H1 (cell line): ENCODE data around the gene TFG. TPM values are rescaled to one million over a fixed set of nuclear protein-coding genes. Genes with fewer than 3 reads are reported as not detected.

ENCODE experiments used
- CTCF ChIA-PET: fragments of 300-600 bp; sonication (Branson Sonifier 250); formaldehyde crosslinking; loops from one replicate; lab custom pipeline; 2021; ENCODE audit not compliant: partially characterized antibody; lab: Charles Lee
- POLR2A ChIA-PET: fragments of 300-600 bp; sonication (Branson Sonifier 250); formaldehyde crosslinking; loops from one replicate; lab custom pipeline; 2021; ENCODE audit warnings: inconsistent platforms; ENCODE audit not compliant: partially characterized antibody; lab: Charles Lee
- DNase-seq, 2 experiments: peaks; one replicate each; pipeline versions ENCODE4 v3.0.0 to v3.0.0-alpha.2; 2010 to 2022; ENCODE audit warnings: low spot score in 2 of 2, low read depth in 1 of 2, mixed read lengths in 1 of 2
- FAIRE-seq: peaks from 2 replicates; lab custom pipeline; 2011; peaks lifted over from hg19 to GRCh38; lab: Jason Lieb, UNC
- H2AFZ ChIP-seq: 2 replicates; pipeline ENCODE4 v1.8.1; 2012; ENCODE audit warnings: low read length, inconsistent platforms
- H2AK5ac ChIP-seq: 2 replicates; pipeline ENCODE4 v1.6.1; 2013; ENCODE audit warnings: low read depth, low read length
- H2BK120ac ChIP-seq: replicated peaks from 2 replicates; pipeline ENCODE3; 2013; ENCODE audit warnings: low read depth, low read length, inconsistent platforms
- H2BK12ac ChIP-seq: 2 replicates; pipeline ENCODE4 v1.6.1; 2013; ENCODE audit warnings: low read depth, low read length
- H2BK15ac ChIP-seq: 2 replicates; pipeline ENCODE4 v1.6.1; 2013; ENCODE audit warnings: low read length
- H2BK20ac ChIP-seq: 2 replicates; pipeline ENCODE4 v1.6.1; 2013; ENCODE audit warnings: low read length
- H2BK5ac ChIP-seq: 2 replicates; pipeline ENCODE4 v1.6.1; 2013; ENCODE audit warnings: low read depth, low read length
- H3K14ac ChIP-seq: 2 replicates; pipeline ENCODE4 v1.6.1; 2013; ENCODE audit warnings: inconsistent platforms; ENCODE audit not compliant: insufficient read length
- H3K18ac ChIP-seq: 2 replicates; pipeline ENCODE4 v1.6.1; 2013; ENCODE audit warnings: low read length; ENCODE audit errors: extremely low read depth
- H3K23ac ChIP-seq: 2 replicates; pipeline ENCODE4 v1.6.1; 2013; ENCODE audit warnings: inconsistent platforms; ENCODE audit not compliant: insufficient read length
- H3K23me2 ChIP-seq: 2 replicates; pipeline ENCODE4 v1.6.1; 2013; ENCODE audit warnings: low read depth, low read length
- H3K27ac ChIP-seq: 2 replicates; pipeline ENCODE4 v1.6.1; 2011; ENCODE audit warnings: low read depth, low read length, inconsistent platforms
- H3K27me3 ChIP-seq, 4 experiments: replicated peaks in 1 of 4; 1 replicate in 1 of 4; 2 replicates in 3 of 4; pipeline versions ENCODE4 v1.6.1 to v1.8.1; 2011 to 2013; ENCODE audit warnings: low read length in 3 of 4, mild to moderate bottlenecking in 3 of 4, inconsistent platforms in 2 of 4, mixed read lengths in 2 of 4, moderate library complexity in 1 of 4; ENCODE audit not compliant: control insufficient read depth in 3 of 4, insufficient read depth in 3 of 4; ENCODE audit errors: extremely low read depth in 1 of 4
- H3K36me3 ChIP-seq, 4 experiments: 2 replicates each; pipeline versions ENCODE4 v1.6.1 to v1.8.1; 2011 to 2013; ENCODE audit warnings: mild to moderate bottlenecking in 4 of 4, low read length in 3 of 4, moderate library complexity in 2 of 4, control low read depth in 1 of 4, inconsistent platforms in 1 of 4; ENCODE audit not compliant: insufficient read depth in 4 of 4, control insufficient read depth in 2 of 4
- H3K4ac ChIP-seq: replicated peaks from 2 replicates; pipeline ENCODE3; 2013; ENCODE audit warnings: low read length, low read depth, mixed read lengths, inconsistent platforms; ENCODE audit not compliant: insufficient read length
- H3K4me1 ChIP-seq, 4 experiments: replicated peaks in 1 of 4; 1 replicate in 1 of 4; 2 replicates in 3 of 4; pipeline versions ENCODE4 v1.6.1 to v1.8.1; 2011 to 2013; ENCODE audit warnings: low read length in 3 of 4, inconsistent platforms in 2 of 4, mixed read lengths in 1 of 4; ENCODE audit not compliant: insufficient read depth in 4 of 4, control insufficient read depth in 3 of 4
- H3K4me2 ChIP-seq, 2 experiments: 2 replicates each; pipeline versions ENCODE4 v1.6.1 to v1.8.1; 2011 to 2013; ENCODE audit warnings: low read depth in 2 of 2, low read length in 2 of 2, control low read depth in 1 of 2, inconsistent platforms in 1 of 2, mild to moderate bottlenecking in 1 of 2; ENCODE audit not compliant: insufficient read depth in 1 of 2
- H3K4me3 ChIP-seq, 4 experiments: fragments of 200-600, 300-600 bp in 1 of 4; sonication (generic), shearing (Covaris generic), sonication (Bioruptor Twin) in 1 of 4; 2 replicates each; pipeline versions ENCODE4 v1.5.1 to v1.8.1; 2011 to 2016; ENCODE audit warnings: low read length in 4 of 4, low read depth in 3 of 4, control low read depth in 2 of 4, inconsistent platforms in 2 of 4, mild to moderate bottlenecking in 2 of 4, mixed read lengths in 1 of 4, moderate library complexity in 1 of 4; ENCODE audit not compliant: insufficient read depth in 2 of 4; ENCODE audit errors: extremely low read depth in 1 of 4
- H3K56ac ChIP-seq: replicated peaks from 2 replicates; pipeline ENCODE3; 2013; ENCODE audit warnings: low read depth, mild to moderate bottlenecking, mixed read lengths, low read length, inconsistent platforms; ENCODE audit not compliant: insufficient read length
- H3K79me1 ChIP-seq: 2 replicates; pipeline ENCODE4 v1.6.1; 2013; ENCODE audit warnings: low read depth, low read length, control low read depth
- H3K79me2 ChIP-seq, 2 experiments: 2 replicates each; pipeline versions ENCODE4 v1.6.1 to v1.8.1; 2012 to 2013; ENCODE audit warnings: low read length in 2 of 2, mild to moderate bottlenecking in 2 of 2, inconsistent platforms in 1 of 2; ENCODE audit not compliant: insufficient read depth in 2 of 2, control insufficient read depth in 1 of 2
- H3K9ac ChIP-seq, 4 experiments: replicated peaks in 1 of 4; 1 replicate in 1 of 4; 2 replicates in 3 of 4; pipeline versions ENCODE4 v1.6.1 to v1.8.1; 2011 to 2013; ENCODE audit warnings: low read depth in 3 of 4, low read length in 3 of 4, control low read depth in 2 of 4, mild to moderate bottlenecking in 2 of 4, moderate library complexity in 2 of 4, inconsistent platforms in 1 of 4; ENCODE audit errors: extremely low read depth in 1 of 4
- H3K9me3 ChIP-seq, 2 experiments: 2 replicates each; pipeline versions ENCODE4 v1.6.1 to v1.8.1; 2012 to 2013; ENCODE audit warnings: mild to moderate bottlenecking in 2 of 2, moderate library complexity in 2 of 2, control low read depth in 1 of 2, inconsistent platforms in 1 of 2, low read depth in 1 of 2, low read length in 1 of 2, mixed read lengths in 1 of 2; ENCODE audit not compliant: insufficient read depth in 2 of 2
- H4K20me1 ChIP-seq, 2 experiments: replicated peaks in 1 of 2; 2 replicates each; pipeline versions ENCODE3 to v1.8.1; 2011 to 2013; ENCODE audit warnings: inconsistent platforms in 2 of 2, low read length in 2 of 2, mild to moderate bottlenecking in 1 of 2; ENCODE audit not compliant: insufficient read depth in 2 of 2, control insufficient read depth in 1 of 2
- H4K5ac ChIP-seq: 2 replicates; pipeline ENCODE4 v1.6.1; 2013; ENCODE audit warnings: low read length, low read depth, mixed read lengths, inconsistent platforms; ENCODE audit not compliant: insufficient read length
- H4K8ac ChIP-seq: 2 replicates; pipeline ENCODE4 v1.8.0; 2013; ENCODE audit warnings: mild to moderate bottlenecking, moderate library complexity, low read length, inconsistent platforms; ENCODE audit not compliant: insufficient read depth; ENCODE audit errors: extremely low read depth
- H4K91ac ChIP-seq: replicated peaks from 2 replicates; pipeline ENCODE3; 2013; ENCODE audit warnings: low read length, mixed read lengths, inconsistent platforms; ENCODE audit not compliant: insufficient read length
- CTCF ChIP-seq, 3 experiments: IDR thresholded peaks; 1 replicate in 2 of 3; 2 replicates in 1 of 3; pipeline versions ENCODE4 v1.5.1 to v1.6.1; 2011; ENCODE audit warnings: low read length in 3 of 3, mild to moderate bottlenecking in 3 of 3, inconsistent platforms in 2 of 3, low read depth in 1 of 3, moderate library complexity in 1 of 3; ENCODE audit not compliant: insufficient read depth in 1 of 3; ENCODE audit errors: control extremely low read depth in 1 of 3
- HDAC2 ChIP-seq, 2 experiments: fragments of 300-600 bp in 1 of 2; sonication (generic) in 1 of 2; IDR thresholded peaks; 2 replicates each; pipeline ENCODE4 v1.6.1; 2011 to 2012; ENCODE audit warnings: low read depth in 2 of 2, low read length in 2 of 2, mild to moderate bottlenecking in 2 of 2, moderate library complexity in 2 of 2, borderline replicate concordance in 1 of 2, inconsistent platforms in 1 of 2
- WGBS, 2 experiments: shearing (Covaris generic) in 1 of 2; methylation state at CpG; one replicate each; pipeline versions ENCODE4 v1.1.6 to v1.1.7; 2013 to 2015; ENCODE audit warnings: low lambda C conversion rate in 2 of 2, mixed read lengths in 2 of 2, inconsistent platforms in 1 of 2, low coverage in 1 of 2, missing lambda C conversion rate in 1 of 2; ENCODE audit not compliant: insufficient replicate concordance in 2 of 2, insufficient coverage in 1 of 2, insufficient read length in 1 of 2; ENCODE audit errors: extremely low coverage in 1 of 2, missing lambda C conversion rate in 1 of 2; 5-methylcytosine and 5-hydroxymethylcytosine counted together
- polyA plus RNA-seq, 7 experiments: library from polyadenylated mRNA; depleted of rRNA in 3 of 7; stranded (reverse) in 5 of 7; unstranded in 2 of 7; fragments of >200 nt in 5 of 7; fragments of 200-250 nt in 2 of 7; gene quantifications; 1 replicate in 5 of 7; 2 replicates in 1 of 7; 4 replicates in 1 of 7; pipeline versions ENCODE4 v1.2.1 to v1.2.3, GENCODE V29; 2011 to 2013; ENCODE audit warnings: missing spikeins in 2 of 7, mixed read lengths in 2 of 7
- total RNA-seq: library from RNA; stranded (reverse); fragmentation: NEBNext Ultra II Directional; extraction: Animal tissue kit (Norgen Biotek cat#: 25700); gene quantifications from 2 replicates; pipeline ENCODE4 v1.2.1, GENCODE V29; 2021

The TFG gene
- total and polyA plus RNA-seq, 2 of the 8 experiments (the other 6 are each of a cell fraction or from before 2014, with no cell fraction given), result 81.9 to 98.4 TPM

DNA sequence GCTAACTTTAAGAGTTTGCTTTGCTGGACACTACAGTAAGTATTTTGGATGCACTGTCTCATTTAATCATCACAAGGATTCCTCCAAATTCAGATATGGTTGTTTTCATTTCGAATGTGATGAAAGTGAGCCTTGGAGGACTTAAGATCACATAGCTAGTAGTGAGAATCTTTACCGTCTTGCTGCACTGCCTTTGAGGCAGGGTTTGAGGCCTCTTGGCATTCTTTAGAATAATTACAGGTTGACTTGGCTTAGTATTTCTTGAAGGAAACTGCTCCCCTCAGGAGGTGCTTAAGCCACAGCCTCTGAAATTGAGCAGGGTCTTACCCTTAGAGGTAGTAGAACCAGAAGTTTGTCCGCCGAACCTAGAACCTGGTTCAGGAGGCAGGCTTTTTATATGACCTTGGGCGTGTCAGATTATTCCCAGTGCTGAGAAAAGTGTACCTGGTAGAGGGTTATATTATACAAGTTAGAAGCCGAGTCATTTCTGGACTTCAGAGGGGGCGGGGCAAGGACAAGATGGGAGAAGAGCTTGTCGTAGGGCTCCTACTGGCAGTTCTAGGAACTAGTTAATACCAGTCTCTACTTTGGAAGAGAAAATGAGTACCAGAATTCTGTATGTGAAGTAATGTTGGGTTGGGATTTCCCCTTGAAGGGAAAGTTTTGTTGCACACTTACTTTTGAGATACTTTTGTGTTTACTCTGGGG lies 1.1 kb downstream of the TFG start:
- FAIRE-seq, result no peak

More for the DNA sequence above, 1.1 kb downstream of the TFG start:
- no peak overlapping the region for H3K4ac ChIP-seq
- peak overlapping the region; percentile 50 for H4K5ac ChIP-seq
- peaks cover 6 to 14% (median 9%) of the 10 kb centered on the region in 4 experiments; a peak in 7 of 8 replicates for H3K36me3 ChIP-seq
- H3K56ac ChIP-seq, result peak overlapping the region; percentile 81
- H3K23ac ChIP-seq, result no peak overlapping the region
- H3K4me3 ChIP-seq, result peak overlapping the region; percentile 78 to 86 (median 81)
- no peak for TF ChIP-seq HDAC2 (IDR thresholded peaks at IDR 0.05; ENCODE audit: borderline replicate concordance in 1 of 2, low read depth in 2 of 2, low read length in 2 of 2)
- peak in 2 of 3 experiments; percentile 0 to 20; a peak in 1 of 4 replicates for TF ChIP-seq CTCF (IDR thresholded peaks at IDR 0.05; ENCODE audit: control extremely low read depth in 1 of 3, insufficient read depth in 1 of 3, low read depth in 1 of 3, low read length in 3 of 3)
- no peak overlapping the region for H2BK15ac ChIP-seq
- no peak overlapping the region for H4K8ac ChIP-seq
- no peak overlapping the region for H3K14ac ChIP-seq
- peak overlapping the region; percentile 13 to 72 (median 70); a peak in 6 of 7 replicates for H3K9ac ChIP-seq
- no peak overlapping the region for H2AFZ ChIP-seq
- 20% methylated on average over 8 of the region's 8 CpGs; no CpG with 5 or more reads in 1 of the 2 experiments for WGBS, 2 experiments
- H2BK20ac ChIP-seq, result no peak overlapping the region
- H3K27ac ChIP-seq, result peak overlapping the region; percentile 68
- H2BK12ac ChIP-seq, result no peak overlapping the region
- H2BK120ac ChIP-seq, result no peak overlapping the region
- H3K4me1 ChIP-seq, result peaks cover 0 to 8% (median 2%) of the 10 kb centered on the region in 4 experiments; a peak in 3 of 7 replicates
- no peaks in the 10 kb centered on the region; the same call in 1 of the 2 replicates for H3K79me1 ChIP-seq
- H3K18ac ChIP-seq, result no peak overlapping the region; the same call in 1 of the 2 replicates
- H3K23me2 ChIP-seq, result peaks cover 2% of the 10 kb centered on the region; the same call in 1 of the 2 replicates
- peak in 1 of 2 experiments; percentile 55 for DNase-seq
- POLR2A ChIA-PET, result interaction anchor here (0.9 to 5.3 kb wide), 16 partner anchors 9 to 309 kb away, joined by 3 to 14 read pairs (median 4); partner anchors contain the start of genes LNP1 and TOMM70
- H3K9me3 ChIP-seq, result no peaks in the 10 kb centered on the region
- peak overlapping the region; percentile 75 to 81 for H3K4me2 ChIP-seq
- H2AK5ac ChIP-seq, result no peak overlapping the region
- peaks cover 1 to 2% of the 10 kb centered on the region in 2 experiments for H4K20me1 ChIP-seq
- peaks cover 25 to 53% of the 10 kb centered on the region in 2 experiments for H3K79me2 ChIP-seq
- peaks cover 1 to 25% (median 11%) of the 10 kb centered on the region in 4 experiments; a peak in 6 of 7 replicates for H3K27me3 ChIP-seq
- no peak overlapping the region for H4K91ac ChIP-seq
- CTCF ChIA-PET, result interaction anchor here (0.7 to 1.7 kb wide), 17 partner anchors 9 to 255 kb away, joined by 3 to 8 read pairs (median 4); no protein-coding TSS in a partner anchor
- H2BK5ac ChIP-seq, result peak overlapping the region; percentile 79; the same call in 1 of the 2 replicates
